CD4-positive, alpha-beta T cell treated with Interleukin-21 for 1 hour (primary cell): ENCODE results near the gene SSUH2.
"Not testable (repeated sequence)": the region's sequence is repeated elsewhere in the genome, so short reads cannot be mapped to it uniquely, and the experiment has no call there.

Experiments used
- DNase-seq: peaks from one replicate; pipeline ENCODE4 v3.0.0-alpha.2; 2020

The SSUH2 gene

GRCh38 chr3:8608041-8608790 is 36.4 kb downstream of the SSUH2 start:
- no peak for DNase-seq

GRCh38 chr3:8607234-8608040 is 37.2 kb downstream of the SSUH2 start:
- no peak for DNase-seq

- DNase-seq = no peak
Measured at GRCh38 chr3:8606701-8607231, 37.8 kb downstream of the SSUH2 start.

GRCh38 chr3:8604988-8605387 is 39.6 kb downstream of the SSUH2 start:
- no peak for DNase-seq

GRCh38 chr3:8604006-8604405 is 40.6 kb downstream of the SSUH2 start:
- DNase-seq = no peak

GRCh38 chr3:8603115-8603710 is 41.4 kb downstream of the SSUH2 start:
- DNase-seq = no peak

GRCh38 chr3:8600457-8600856 is 44.1 kb downstream of the SSUH2 start:
- no peak for DNase-seq

- no peak for DNase-seq
Measured at GRCh38 chr3:8599146-8599545, 45.5 kb downstream of the SSUH2 start.

GRCh38 chr3:8597219-8597853 is 47.3 kb downstream of the SSUH2 start:
- no peak for DNase-seq

GRCh38 chr3:8596321-8597218 is 48.0 kb downstream of the SSUH2 start:
- DNase-seq = no peak

- no peak for DNase-seq
Measured at GRCh38 chr3:8595695-8596115, 48.9 kb downstream of the SSUH2 start.

GRCh38 chr3:8595252-8595651 is 49.3 kb downstream of the SSUH2 start:
- DNase-seq = no peak

- no peak for DNase-seq
Measured at GRCh38 chr3:8593021-8593827, 51.4 kb downstream of the SSUH2 start.

GRCh38 chr3:8589880-8590556 is 54.6 kb downstream of the SSUH2 start:
- no peak for DNase-seq

GRCh38 chr3:8584661-8585060 is 59.9 kb downstream of the SSUH2 start:
- no peak for DNase-seq

GRCh38 chr3:8581806-8582445 is 62.7 kb downstream of the SSUH2 start:
- no peak for DNase-seq

GRCh38 chr3:8581373-8581772 is 63.2 kb downstream of the SSUH2 start:
- no peak for DNase-seq

GRCh38 chr3:8580434-8580833 is 64.2 kb downstream of the SSUH2 start:
- not testable (repeated sequence) for DNase-seq

- no peak for DNase-seq
Measured at GRCh38 chr3:8579943-8580342, 64.7 kb downstream of the SSUH2 start.

GRCh38 chr3:8579096-8579495 is 65.5 kb downstream of the SSUH2 start:
- no peak for DNase-seq
